Measurements from ENCODE around the gene CNGA2.

Gene CNGA2

GRCh38 chrX:151773434-151773833, 38.9 kb downstream of the CNGA2 start:
- DNase-seq (ENCODE audit: low read depth) = no peak
- no peak overlapping the region for H3K4me3 ChIP-seq (replicated peaks; ENCODE audit: low read depth, low read length)
- TF ChIP-seq CTCF (IDR thresholded peaks at IDR 0.05; ENCODE audit: low read length, missing control alignments) = no peak

GRCh38 chrX:151774421-151774820, 39.9 kb downstream of the CNGA2 start:
- H3K4me3 ChIP-seq (replicated peaks; ENCODE audit: low read depth, low read length) = no peak overlapping the region
- no peak for TF ChIP-seq CTCF (IDR thresholded peaks at IDR 0.05; ENCODE audit: low read length, missing control alignments)
- no peak for DNase-seq (ENCODE audit: low read depth)

DNA sequence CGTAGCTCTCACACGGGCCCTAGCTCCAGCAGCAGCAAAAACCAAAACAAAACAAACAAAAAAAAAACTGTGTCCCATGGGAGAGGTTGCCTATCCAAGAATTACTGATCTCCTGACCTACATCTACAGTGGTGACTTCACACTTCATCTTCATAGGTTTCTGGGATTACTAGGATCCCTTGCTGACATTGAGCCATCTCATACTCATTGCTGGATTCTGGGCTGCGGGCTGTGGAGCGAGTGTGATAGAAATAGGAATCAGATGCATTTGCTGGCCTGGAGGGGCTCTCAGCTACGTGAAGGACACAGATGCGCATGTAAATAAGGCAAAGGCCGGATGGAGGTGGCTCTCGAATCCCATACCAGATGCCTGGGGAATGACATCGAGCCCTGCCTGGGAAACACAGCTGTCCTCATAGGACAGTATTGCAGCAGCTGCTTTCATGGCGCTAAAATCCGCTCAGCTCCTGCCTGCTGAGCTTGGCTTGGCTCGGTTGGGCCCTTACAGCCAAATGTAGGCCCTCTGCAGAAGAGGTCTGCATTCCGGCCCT, 41.7 kb downstream of the CNGA2 start:
- TF ChIP-seq CTCF (IDR thresholded peaks at IDR 0.05; ENCODE audit: low read length, missing control alignments) = no peak
- no peak for DNase-seq (ENCODE audit: low read depth)
- no peak overlapping the region for H3K4me3 ChIP-seq (replicated peaks; ENCODE audit: low read depth, low read length)

GRCh38 chrX:151776936-151777335, 42.4 kb downstream of the CNGA2 start:
- DNase-seq (ENCODE audit: low read depth) = no peak
- no peak for TF ChIP-seq CTCF (IDR thresholded peaks at IDR 0.05; ENCODE audit: low read length, missing control alignments)
- H3K4me3 ChIP-seq (replicated peaks; ENCODE audit: low read depth, low read length) = no peak overlapping the region

- no peak overlapping the region for H3K4me3 ChIP-seq (replicated peaks; ENCODE audit: low read depth, low read length)
- no peak for TF ChIP-seq CTCF (IDR thresholded peaks at IDR 0.05; ENCODE audit: low read length, missing control alignments)
- no peak for DNase-seq (ENCODE audit: low read depth)
These were observed 44.7 kb downstream of the CNGA2 start for GRCh38 chrX:151779258-151779657.

- H3K4me3 ChIP-seq (replicated peaks; ENCODE audit: low read depth, low read length) = no peak overlapping the region
- DNase-seq (ENCODE audit: low read depth) = no peak
- TF ChIP-seq CTCF (IDR thresholded peaks at IDR 0.05; ENCODE audit: low read length, missing control alignments) = no peak
These were observed 46.1 kb downstream of the CNGA2 start for GRCh38 chrX:151780621-151781020.

DNA sequence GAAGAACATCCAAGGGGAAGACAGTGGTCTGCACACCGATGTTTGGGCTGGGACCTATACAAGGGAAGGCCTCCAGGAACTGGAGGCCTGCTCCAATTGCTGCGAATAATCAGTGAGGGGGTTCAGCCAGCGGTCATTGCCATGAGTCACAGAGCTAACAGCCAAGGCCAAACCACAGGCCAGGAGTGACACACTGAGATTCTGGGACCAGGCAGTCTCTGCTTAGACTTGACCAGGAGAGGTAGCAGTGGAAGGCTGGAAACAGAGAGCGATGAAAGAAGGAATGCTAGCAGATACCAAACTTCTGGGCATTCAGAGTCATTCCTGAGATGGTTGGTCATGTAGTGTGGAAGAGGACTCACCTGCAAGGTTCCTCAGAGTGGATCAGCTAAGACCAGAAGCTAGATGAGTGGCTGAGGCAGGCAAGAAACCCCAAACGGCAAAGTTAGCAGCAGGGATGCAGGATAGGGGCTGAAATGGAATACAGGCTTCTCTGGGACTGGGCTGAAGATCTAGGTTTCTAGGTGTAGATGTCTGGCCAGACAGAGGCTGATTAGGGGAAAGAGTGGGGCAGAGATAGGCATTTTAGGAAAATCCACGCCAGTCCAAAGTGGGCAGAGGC, 54.7 kb downstream of the CNGA2 start:
- no peak overlapping the region for H3K4me3 ChIP-seq (replicated peaks; ENCODE audit: low read depth, low read length)
- TF ChIP-seq CTCF (IDR thresholded peaks at IDR 0.05; ENCODE audit: low read length, missing control alignments) = no peak
- DNase-seq (ENCODE audit: low read depth) = peak; percentile 80

Measured in fibroblast of pulmonary artery (primary cell).